HG02798 (cell line): ENCODE measurements around the gene FAM228A.
"Not testable (repeated sequence)": the region's sequence is repeated elsewhere in the genome, so short reads cannot be mapped to it uniquely, and the experiment has no call there.

Experiments used
- ATAC-seq: cut with Tn5 transposase; IDR thresholded peaks from one replicate; pipeline ENCODE4 v1.9.1; 2021; ENCODE audit warnings: mild to moderate bottlenecking; ENCODE audit not compliant: unreplicated experiment, poor library complexity

The FAM228A gene

GRCh38 chr2:24189551-24189950, 14.7 kb downstream of the FAM228A start:
- no peak for ATAC-seq

GRCh38 chr2:24190503-24190902, 15.7 kb downstream of the FAM228A start:
- no peak for ATAC-seq

GRCh38 chr2:24191156-24191555, 16.3 kb downstream of the FAM228A start:
- ATAC-seq, result no peak

GRCh38 chr2:24191848-24192247, 17.0 kb downstream of the FAM228A start:
- no peak for ATAC-seq

GRCh38 chr2:24197213-24197612, 22.4 kb downstream of the FAM228A start:
- ATAC-seq, result not testable (repeated sequence)

GRCh38 chr2:24199968-24200590, 25.2 kb downstream of the FAM228A start:
- ATAC-seq, result no peak

- ATAC-seq, result no peak
Measured at GRCh38 chr2:24200799-24201198, 25.9 kb downstream of the FAM228A start.

GRCh38 chr2:24203029-24203786, 28.4 kb downstream of the FAM228A start:
- ATAC-seq, result no peak

- ATAC-seq, result no peak
Measured at GRCh38 chr2:24203787-24204150, 28.9 kb downstream of the FAM228A start.

GRCh38 chr2:24204505-24204904, 29.7 kb downstream of the FAM228A start:
- no peak for ATAC-seq

GRCh38 chr2:24205131-24205530, 30.3 kb downstream of the FAM228A start:
- ATAC-seq, result no peak

GRCh38 chr2:24206242-24206641, 31.4 kb downstream of the FAM228A start:
- ATAC-seq, result no peak

- no peak for ATAC-seq
Measured at GRCh38 chr2:24206714-24207113, 31.9 kb downstream of the FAM228A start.

GRCh38 chr2:24207359-24207758, 32.5 kb downstream of the FAM228A start:
- no peak for ATAC-seq

GRCh38 chr2:24208490-24208889, 33.6 kb downstream of the FAM228A start:
- no peak for ATAC-seq

GRCh38 chr2:24209389-24210105, 34.7 kb downstream of the FAM228A start:
- no peak for ATAC-seq

GRCh38 chr2:24210106-24210455, 35.2 kb downstream of the FAM228A start:
- no peak for ATAC-seq

- ATAC-seq, result no peak
Measured at GRCh38 chr2:24210723-24211122, 35.9 kb downstream of the FAM228A start.

GRCh38 chr2:24211408-24211807, 36.6 kb downstream of the FAM228A start:
- ATAC-seq, result no peak

GRCh38 chr2:24214880-24215279, 40.0 kb downstream of the FAM228A start:
- peak; percentile 90 for ATAC-seq

GRCh38 chr2:24220554-24221291, 45.9 kb downstream of the FAM228A start:
- no peak for ATAC-seq
